Measurements from ENCODE around the gene ZNF3. TPM values are rescaled to one million over a fixed set of nuclear protein-coding genes. Genes with fewer than 3 reads are reported as not detected.

Gene ZNF3
- total and polyA plus RNA-seq, 9 of the 15 experiments (the other 6 are each of a cell fraction or from before 2014, with no cell fraction given): 30.0 to 64.9 (median 51.5) TPM

DNA sequence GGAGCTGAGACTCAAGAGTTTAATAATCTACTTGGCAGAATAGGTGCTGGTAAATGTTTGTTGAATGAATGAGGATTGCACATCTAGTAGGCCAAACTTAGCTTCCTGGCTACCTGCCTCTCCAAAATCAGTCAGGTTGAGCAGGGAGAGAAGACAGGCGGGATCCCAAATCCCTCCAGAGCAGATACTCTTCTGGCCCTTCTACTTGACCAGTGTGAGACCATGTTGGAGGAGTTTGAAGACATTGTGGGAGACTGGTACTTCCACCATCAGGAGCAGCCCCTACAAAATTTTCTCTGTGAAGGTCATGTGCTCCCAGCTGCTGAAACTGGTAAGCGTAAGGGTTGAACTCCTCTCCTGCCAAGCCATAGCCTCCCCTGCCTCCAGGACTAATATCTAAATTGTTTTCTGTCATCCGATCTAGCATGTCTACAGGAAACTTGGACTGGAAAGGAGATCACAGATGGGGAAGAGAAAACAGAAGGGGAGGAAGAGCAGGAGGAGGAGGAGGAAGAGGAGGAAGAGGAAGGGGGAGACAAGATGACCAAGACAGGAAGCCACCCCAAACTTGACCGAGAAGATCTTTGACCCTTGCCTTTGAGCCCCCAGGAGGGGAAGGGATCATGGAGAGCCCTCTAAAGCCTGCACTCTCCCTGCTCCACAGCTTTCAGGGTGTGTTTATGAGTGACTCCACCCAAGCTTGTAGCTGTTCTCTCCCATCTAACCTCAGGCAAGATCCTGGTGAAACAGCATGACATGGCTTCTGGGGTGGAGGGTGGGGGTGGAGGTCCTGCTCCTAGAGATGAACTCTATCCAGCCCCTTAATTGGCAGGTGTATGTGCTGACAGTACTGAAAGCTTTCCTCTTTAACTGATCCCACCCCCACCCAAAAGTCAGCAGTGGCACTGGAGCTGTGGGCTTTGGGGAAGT is 43.0 kb upstream of the ZNF3 start (continued):
- TF ChIP-seq, protein P1, sequence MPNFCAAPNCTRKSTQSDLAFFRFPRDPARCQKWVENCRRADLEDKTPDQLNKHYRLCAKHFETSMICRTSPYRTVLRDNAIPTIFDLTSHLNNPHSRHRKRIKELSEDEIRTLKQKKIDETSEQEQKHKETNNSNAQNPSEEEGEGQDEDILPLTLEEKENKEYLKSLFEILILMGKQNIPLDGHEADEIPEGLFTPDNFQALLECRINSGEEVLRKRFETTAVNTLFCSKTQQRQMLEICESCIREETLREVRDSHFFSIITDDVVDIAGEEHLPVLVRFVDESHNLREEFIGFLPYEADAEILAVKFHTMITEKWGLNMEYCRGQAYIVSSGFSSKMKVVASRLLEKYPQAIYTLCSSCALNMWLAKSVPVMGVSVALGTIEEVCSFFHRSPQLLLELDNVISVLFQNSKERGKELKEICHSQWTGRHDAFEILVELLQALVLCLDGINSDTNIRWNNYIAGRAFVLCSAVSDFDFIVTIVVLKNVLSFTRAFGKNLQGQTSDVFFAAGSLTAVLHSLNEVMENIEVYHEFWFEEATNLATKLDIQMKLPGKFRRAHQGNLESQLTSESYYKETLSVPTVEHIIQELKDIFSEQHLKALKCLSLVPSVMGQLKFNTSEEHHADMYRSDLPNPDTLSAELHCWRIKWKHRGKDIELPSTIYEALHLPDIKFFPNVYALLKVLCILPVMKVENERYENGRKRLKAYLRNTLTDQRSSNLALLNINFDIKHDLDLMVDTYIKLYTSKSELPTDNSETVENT (CRISPR knock-in tag; IDR thresholded peaks at IDR 0.05): 0 out of 2 replicates have a peak, but pooled peaks have one; percentile 12
- no peak for TF ChIP-seq ZBTB26 (CRISPR knock-in tag; IDR thresholded peaks at IDR 0.05)
- TF ChIP-seq GATA2 (CRISPR knock-in tag; IDR thresholded peaks at IDR 0.05): no peak
- no peak for TF ChIP-seq SMARCA5 (IDR thresholded peaks at IDR 0.05)
- no peak for TF ChIP-seq MED1 (CRISPR knock-in tag; IDR thresholded peaks at IDR 0.05; ENCODE audit: borderline replicate concordance)
- no peak for TF ChIP-seq ZSCAN29 (IDR thresholded peaks at IDR 0.05)
- TF ChIP-seq RUNX1 (IDR thresholded peaks at IDR 0.05; ENCODE audit: low read depth): no peak
- TF ChIP-seq HNRNPH1 (optimal IDR thresholded peaks at IDR 0.05; ENCODE audit: low read depth, low read length): no peak
- no peak for TF ChIP-seq KAT8 (IDR thresholded peaks at IDR 0.05; ENCODE audit: low read depth)
- TF ChIP-seq TAF9B (IDR thresholded peaks at IDR 0.05; ENCODE audit: partially characterized antibody): no peak
- TF ChIP-seq SNRNP70 (optimal IDR thresholded peaks at IDR 0.05; ENCODE audit: low read depth, low read length): no peak
- 0 out of 2 replicates have a peak, but pooled peaks have one; percentile 25 for TF ChIP-seq TAF7 (tag; IDR thresholded peaks at IDR 0.05)
- no peak for TF ChIP-seq ZNF174 (CRISPR knock-in tag; IDR thresholded peaks at IDR 0.05)
- no peak for TF ChIP-seq AFF4 (CRISPR knock-in tag; IDR thresholded peaks at IDR 0.05)
- no peak for TF ChIP-seq GTF2A2 (tag; IDR thresholded peaks at IDR 0.05)
- TF ChIP-seq, protein P2, sequence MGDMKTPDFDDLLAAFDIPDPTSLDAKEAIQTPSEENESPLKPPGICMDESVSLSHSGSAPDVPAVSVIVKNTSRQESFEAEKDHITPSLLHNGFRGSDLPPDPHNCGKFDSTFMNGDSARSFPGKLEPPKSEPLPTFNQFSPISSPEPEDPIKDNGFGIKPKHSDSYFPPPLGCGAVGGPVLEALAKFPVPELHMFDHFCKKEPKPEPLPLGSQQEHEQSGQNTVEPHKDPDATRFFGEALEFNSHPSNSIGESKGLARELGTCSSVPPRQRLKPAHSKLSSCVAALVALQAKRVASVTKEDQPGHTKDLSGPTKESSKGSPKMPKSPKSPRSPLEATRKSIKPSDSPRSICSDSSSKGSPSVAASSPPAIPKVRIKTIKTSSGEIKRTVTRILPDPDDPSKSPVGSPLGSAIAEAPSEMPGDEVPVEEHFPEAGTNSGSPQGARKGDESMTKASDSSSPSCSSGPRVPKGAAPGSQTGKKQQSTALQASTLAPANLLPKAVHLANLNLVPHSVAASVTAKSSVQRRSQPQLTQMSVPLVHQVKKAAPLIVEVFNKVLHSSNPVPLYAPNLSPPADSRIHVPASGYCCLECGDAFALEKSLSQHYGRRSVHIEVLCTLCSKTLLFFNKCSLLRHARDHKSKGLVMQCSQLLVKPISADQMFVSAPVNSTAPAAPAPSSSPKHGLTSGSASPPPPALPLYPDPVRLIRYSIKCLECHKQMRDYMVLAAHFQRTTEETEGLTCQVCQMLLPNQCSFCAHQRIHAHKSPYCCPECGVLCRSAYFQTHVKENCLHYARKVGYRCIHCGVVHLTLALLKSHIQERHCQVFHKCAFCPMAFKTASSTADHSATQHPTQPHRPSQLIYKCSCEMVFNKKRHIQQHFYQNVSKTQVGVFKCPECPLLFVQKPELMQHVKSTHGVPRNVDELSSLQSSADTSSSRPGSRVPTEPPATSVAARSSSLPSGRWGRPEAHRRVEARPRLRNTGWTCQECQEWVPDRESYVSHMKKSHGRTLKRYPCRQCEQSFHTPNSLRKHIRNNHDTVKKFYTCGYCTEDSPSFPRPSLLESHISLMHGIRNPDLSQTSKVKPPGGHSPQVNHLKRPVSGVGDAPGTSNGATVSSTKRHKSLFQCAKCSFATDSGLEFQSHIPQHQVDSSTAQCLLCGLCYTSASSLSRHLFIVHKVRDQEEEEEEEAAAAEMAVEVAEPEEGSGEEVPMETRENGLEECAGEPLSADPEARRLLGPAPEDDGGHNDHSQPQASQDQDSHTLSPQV (IDR thresholded peaks at IDR 0.05): peak; percentile 86
